HG03378 (cell line): ENCODE data around the gene TREML4.

ENCODE experiments used
- ATAC-seq: cut with Tn5 transposase; IDR thresholded peaks from one replicate; pipeline ENCODE4 v1.9.1; 2021; ENCODE audit warnings: mild to moderate bottlenecking, moderate library complexity; ENCODE audit not compliant: unreplicated experiment

Gene TREML4

GRCh38 chr6:41283600-41283999, 55.5 kb downstream of the TREML4 start:
- ATAC-seq: no peak

DNA sequence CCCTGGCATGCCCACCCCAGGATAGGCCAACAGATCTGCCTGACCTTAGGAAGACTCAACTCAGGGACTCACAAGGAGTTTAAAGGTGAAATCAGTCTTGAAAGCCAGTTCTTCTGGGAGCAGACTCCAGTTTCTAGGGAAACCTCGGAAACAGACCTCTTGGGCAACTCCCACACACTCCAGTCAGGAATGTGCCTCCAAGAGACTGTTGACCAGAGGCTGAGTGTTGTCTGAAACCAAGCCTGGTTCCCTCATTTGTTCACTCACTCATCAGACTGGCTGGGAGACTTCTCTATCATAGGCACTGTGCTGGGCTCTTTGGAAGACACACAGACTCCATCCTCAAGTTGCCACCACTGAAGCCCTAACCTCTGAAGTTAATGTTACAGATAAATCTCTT, 56.6 kb downstream of the TREML4 start:
- ATAC-seq: no peak

DNA sequence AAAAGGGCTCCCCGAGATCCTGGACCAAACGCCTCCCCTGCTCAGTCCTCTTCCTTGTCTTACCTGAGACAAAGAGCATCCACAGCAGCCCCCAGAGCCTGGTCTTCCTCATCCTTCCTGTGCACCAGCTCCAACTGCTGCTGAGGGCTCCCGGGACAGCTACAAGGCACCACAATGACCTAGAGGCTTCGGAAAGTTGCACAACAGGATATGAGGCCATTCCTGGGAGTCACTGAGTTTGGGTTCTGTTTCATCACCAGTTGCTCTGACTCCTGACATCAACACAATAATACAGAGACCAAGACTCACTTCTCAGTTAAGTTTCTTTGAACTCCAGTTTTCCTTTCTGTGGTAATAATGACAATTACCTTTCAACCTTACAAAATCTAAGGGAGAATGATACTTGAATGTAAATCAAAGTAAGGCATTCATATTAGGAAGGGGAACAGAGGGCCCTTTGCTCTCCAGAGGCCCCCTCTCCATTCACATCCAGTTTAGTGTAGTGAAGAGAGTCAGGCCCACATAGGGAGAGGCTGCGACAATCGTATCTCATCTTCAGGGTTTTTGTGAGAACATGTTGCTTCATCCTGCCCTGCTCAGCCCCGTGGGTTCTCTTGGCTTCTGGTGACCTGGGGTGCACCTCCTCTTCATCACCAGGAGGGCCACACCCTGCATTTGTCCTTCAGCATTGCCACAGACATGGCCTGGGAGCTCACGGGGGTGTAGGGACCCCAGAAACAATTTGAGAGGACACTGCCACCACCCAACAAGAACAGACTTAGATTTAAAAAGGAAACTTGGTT, 58.6 kb downstream of the TREML4 start, which contains the start of gene TREM1:
Gene TREM1 (minus strand): TSS at position 139 of the 803 bp plus-strand sequence. CDS start 27 bp downstream, at position 112.
- ATAC-seq: no peak

DNA sequence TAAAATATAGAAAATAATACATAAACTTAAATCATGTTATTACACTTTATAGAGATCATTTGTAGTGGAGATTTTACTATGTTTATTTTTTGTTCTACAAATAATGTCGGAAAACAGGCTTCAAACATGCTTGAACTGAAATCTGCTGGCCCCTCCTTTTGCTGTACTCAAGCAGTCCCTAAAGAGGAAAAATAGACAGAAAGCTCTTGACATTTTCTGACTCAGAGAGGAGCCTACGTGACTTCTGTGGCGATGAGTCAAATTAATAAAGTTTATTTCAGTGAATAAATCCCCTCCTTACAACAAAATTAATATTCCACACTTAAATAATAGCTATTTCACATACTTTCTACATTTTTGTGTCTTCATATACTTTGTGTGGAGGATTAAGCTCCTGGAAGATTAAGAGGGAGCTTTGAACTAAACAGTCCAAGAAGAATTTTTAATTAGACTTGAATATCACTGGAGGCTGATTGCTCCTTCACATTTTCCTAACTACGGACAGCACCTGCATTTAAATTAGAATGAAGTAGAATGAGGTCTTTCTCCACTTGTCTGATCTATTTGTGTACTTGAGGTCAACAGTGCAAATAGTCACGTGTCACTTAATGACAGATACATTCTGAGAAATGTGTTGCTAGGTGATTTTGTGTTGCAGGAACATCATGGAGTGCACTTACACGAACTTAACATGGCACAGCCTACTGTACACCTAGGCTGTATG, 60.0 kb downstream of the TREML4 start:
- ATAC-seq: no peak
